OCI-LY3 (cell line): ENCODE measurements around the gene SPATA31C1.

Experiments
- H2AFZ ChIP-seq: fragments of 200-600, 300-600 bp; shearing (Covaris generic); 2 replicates; pipeline ENCODE4 v1.6.0; 2014; ENCODE audit warnings: antibody characterized with exemption, low read depth, low read length
- H3K27ac ChIP-seq: fragments of 200-600, 300-600 bp; sonication (generic); 2 replicates; pipeline ENCODE4 v1.5.1; 2014; ENCODE audit warnings: mild to moderate bottlenecking, low read length, moderate library complexity, mixed read lengths
- H3K27me3 ChIP-seq: fragments of 200-600, 300-600 bp; sonication (generic); 2 replicates; pipeline ENCODE4 v1.6.1; 2014; ENCODE audit warnings: low read depth, low read length, mixed read lengths
- H3K36me3 ChIP-seq: fragments of 200-600, 300-600 bp; sonication (generic); replicated peaks from 2 replicates; pipeline ENCODE3; 2014; ENCODE audit warnings: low read depth, low read length, mixed read lengths
- H3K4me1 ChIP-seq: fragments of 300-600, 200-600 bp; sonication (generic); 2 replicates; pipeline ENCODE4 v1.6.1; 2014; ENCODE audit warnings: low read length, mixed read lengths
- H3K4me2 ChIP-seq: fragments of 200-600, 300-600 bp; sonication (generic); 2 replicates; pipeline ENCODE4 v1.6.1; 2014; ENCODE audit warnings: low read length, mixed read lengths
- H3K4me3 ChIP-seq: fragments of 300-600, 200-600 bp; sonication (generic); 2 replicates; pipeline ENCODE4 v1.5.1; 2014; ENCODE audit warnings: antibody characterized with exemption, mild to moderate bottlenecking, low read length, moderate library complexity
- H3K79me2 ChIP-seq: fragments of 300-600, 200-600 bp; shearing (Covaris generic); 2 replicates; pipeline ENCODE4 v1.6.1; 2014; ENCODE audit warnings: mild to moderate bottlenecking, low read length, mixed read lengths
- H3K9ac ChIP-seq: fragments of 300-600, 200-600 bp; shearing (Covaris generic); 2 replicates; pipeline ENCODE4 v1.6.0; 2014; ENCODE audit warnings: mild to moderate bottlenecking, low read length, moderate library complexity
- H3K9me3 ChIP-seq: fragments of 200-600, 300-600 bp; shearing (Covaris generic); 2 replicates; pipeline ENCODE4 v1.6.1; 2014; ENCODE audit warnings: low read length, mixed read lengths; ENCODE audit not compliant: insufficient read depth
- H4K20me1 ChIP-seq: fragments of 200-600, 300-600 bp; sonication (generic); 2 replicates; pipeline ENCODE4 v1.6.1; 2016; ENCODE audit warnings: low read length, mixed read lengths; ENCODE audit not compliant: insufficient read depth
- EZH2phosphoT487 ChIP-seq: fragments of 200-600 bp; shearing (Covaris generic); IDR thresholded peaks from 2 replicates; pipeline ENCODE4 v1.6.1; 2018; ENCODE audit warnings: antibody characterized with exemption, mixed run types, low read depth
- TF ChIP-seq, protein P1 (sequence below): fragments of 200-600, 300-600 bp; sonication (generic); IDR thresholded peaks from 2 replicates; pipeline ENCODE4 v1.5.1; 2014; ENCODE audit warnings: antibody characterized with exemption, low read length, low read depth

The SPATA31C1 gene

DNA sequence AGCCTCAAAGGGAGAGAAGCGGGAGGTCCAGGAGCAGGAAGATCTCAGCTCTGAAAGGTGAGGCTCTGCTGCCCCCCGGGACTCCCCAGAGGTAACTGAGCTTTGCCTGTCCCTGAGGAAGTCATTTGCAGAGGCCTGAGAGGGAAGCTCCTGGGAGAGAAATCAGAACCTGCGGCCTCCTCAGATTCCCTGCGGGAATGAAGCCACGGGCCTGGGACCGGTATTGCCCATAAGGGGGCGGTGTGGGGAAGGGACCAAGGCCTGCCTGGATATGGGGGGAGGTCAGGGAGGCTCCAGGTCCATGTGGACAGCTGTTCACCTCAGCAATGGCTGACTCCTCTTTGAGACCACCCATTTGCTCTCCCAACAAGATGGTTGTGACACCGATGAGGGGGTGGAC is 33.8 kb upstream of the SPATA31C1 start:
- TF ChIP-seq, protein P1, sequence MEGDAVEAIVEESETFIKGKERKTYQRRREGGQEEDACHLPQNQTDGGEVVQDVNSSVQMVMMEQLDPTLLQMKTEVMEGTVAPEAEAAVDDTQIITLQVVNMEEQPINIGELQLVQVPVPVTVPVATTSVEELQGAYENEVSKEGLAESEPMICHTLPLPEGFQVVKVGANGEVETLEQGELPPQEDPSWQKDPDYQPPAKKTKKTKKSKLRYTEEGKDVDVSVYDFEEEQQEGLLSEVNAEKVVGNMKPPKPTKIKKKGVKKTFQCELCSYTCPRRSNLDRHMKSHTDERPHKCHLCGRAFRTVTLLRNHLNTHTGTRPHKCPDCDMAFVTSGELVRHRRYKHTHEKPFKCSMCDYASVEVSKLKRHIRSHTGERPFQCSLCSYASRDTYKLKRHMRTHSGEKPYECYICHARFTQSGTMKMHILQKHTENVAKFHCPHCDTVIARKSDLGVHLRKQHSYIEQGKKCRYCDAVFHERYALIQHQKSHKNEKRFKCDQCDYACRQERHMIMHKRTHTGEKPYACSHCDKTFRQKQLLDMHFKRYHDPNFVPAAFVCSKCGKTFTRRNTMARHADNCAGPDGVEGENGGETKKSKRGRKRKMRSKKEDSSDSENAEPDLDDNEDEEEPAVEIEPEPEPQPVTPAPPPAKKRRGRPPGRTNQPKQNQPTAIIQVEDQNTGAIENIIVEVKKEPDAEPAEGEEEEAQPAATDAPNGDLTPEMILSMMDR, result no peak
- no peak for TF ChIP-seq EZH2phosphoT487
- no peak overlapping the region for H3K9ac ChIP-seq
- no peaks in the 10 kb centered on the region for H3K27me3 ChIP-seq
- no peak overlapping the region for H3K27ac ChIP-seq
- no peaks in the 10 kb centered on the region for H3K79me2 ChIP-seq
- no peak overlapping the region for H3K4me3 ChIP-seq
- no peaks in the 10 kb centered on the region for H4K20me1 ChIP-seq
- H2AFZ ChIP-seq, result no peak overlapping the region
- H3K36me3 ChIP-seq, result no peaks in the 10 kb centered on the region
- no peaks in the 10 kb centered on the region for H3K4me1 ChIP-seq
- H3K9me3 ChIP-seq, result no peaks in the 10 kb centered on the region
- no peak overlapping the region for H3K4me2 ChIP-seq

DNA sequence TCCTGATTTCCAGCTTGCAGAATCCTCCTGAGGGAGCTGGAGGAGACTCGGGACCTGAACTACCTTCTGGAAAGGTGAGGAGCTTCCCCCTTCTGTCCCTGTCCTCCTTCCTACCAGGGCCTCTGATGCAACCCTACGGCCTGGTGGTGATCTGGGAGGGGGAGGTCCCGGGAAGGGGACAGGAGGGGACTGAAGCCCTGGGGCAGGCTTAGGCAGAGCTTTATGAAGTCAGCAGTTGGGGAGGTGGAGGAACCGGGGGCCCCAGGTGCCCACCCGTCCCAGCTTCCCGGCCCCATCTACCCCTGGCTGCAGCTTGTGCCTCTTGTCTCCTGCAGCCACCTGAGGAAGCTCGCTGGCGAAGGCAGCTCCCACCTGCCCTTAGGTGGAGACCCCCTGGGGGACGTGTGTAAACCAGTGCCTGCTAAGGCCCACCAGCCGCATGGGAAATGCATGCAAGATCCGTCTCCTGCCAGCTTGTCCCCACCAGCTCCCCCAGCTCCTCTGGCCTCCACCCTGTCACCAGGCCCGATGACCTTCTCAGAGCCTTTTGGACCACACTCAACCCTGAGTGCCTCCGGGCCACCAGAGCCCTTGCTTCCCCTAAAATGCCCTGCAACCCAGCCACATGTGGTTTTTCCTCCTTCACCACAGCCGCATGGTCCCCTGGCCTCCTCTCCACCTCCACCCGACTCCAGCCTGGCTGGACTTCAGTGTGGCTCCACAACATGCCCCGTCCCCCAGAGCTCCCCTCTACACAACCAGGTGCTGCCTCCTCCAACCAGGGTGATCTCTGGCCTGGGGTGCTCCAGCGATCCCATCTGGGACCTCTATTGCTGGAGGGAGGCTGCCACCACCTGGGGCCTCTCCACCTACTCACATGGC is 32.9 kb upstream of the SPATA31C1 start:
- no peak overlapping the region for H3K27ac ChIP-seq
- no peak for TF ChIP-seq EZH2phosphoT487
- no peaks in the 10 kb centered on the region for H3K4me1 ChIP-seq

DNA sequence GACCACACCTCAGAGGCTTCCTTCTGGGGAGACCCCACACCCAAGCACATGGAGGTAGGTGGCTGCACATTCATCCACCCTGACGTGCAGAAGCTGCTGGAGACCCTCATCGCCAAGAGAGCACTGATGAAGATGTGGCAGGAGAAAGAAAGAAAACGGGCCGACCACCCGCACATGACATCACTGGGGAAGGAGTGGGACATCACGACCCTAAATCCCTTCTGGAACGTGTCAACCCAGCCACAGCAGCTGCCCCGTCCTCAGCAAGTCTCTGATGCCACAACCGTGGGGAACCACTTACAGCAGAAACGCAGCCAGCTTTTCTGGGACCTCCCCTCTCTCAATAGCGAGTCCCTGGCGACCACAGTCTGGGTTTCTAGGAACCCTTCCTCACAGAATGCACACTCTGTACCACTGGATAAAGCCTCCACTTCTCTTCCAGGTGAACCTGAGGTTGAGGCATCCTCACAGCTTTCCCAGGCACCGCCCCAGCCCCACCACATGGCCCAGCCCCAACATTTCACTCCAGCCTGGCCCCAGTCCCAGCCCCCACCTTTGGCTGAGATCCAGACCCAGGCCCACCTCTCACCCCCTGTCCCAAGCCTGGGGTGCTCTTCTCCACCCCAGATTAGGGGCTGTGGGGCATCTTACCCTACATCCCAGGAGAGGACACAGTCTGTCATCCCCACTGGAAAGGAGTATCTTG is 32.1 kb upstream of the SPATA31C1 start:
- H3K36me3 ChIP-seq, result no peaks in the 10 kb centered on the region
- TF ChIP-seq EZH2phosphoT487, result no peak
- TF ChIP-seq, protein P1, result no peak
- H3K4me2 ChIP-seq, result no peak overlapping the region
- no peak overlapping the region for H3K9ac ChIP-seq
- no peaks in the 10 kb centered on the region for H3K27me3 ChIP-seq
- H3K27ac ChIP-seq, result no peak overlapping the region
- H3K4me1 ChIP-seq, result no peaks in the 10 kb centered on the region
- no peak overlapping the region for H2AFZ ChIP-seq
- no peak overlapping the region for H3K4me3 ChIP-seq
- no peaks in the 10 kb centered on the region for H3K79me2 ChIP-seq
- no peaks in the 10 kb centered on the region for H3K9me3 ChIP-seq
- no peaks in the 10 kb centered on the region for H4K20me1 ChIP-seq

More for the DNA sequence above, 32.9 kb upstream of the SPATA31C1 start:
- Histone ChIP-seq H3K79me2 (no peaks in the 10 kb centered on the region), H3K4me3 (no peak overlapping the region), H3K9me3 (no peaks in the 10 kb centered on the region), H2AFZ (no peak overlapping the region), H3K36me3 (no peaks in the 10 kb centered on the region), H3K9ac (no peak overlapping the region), H4K20me1 (no peaks in the 10 kb centered on the region), H3K27me3 (no peaks in the 10 kb centered on the region), H3K4me2 (no peak overlapping the region)

DNA sequence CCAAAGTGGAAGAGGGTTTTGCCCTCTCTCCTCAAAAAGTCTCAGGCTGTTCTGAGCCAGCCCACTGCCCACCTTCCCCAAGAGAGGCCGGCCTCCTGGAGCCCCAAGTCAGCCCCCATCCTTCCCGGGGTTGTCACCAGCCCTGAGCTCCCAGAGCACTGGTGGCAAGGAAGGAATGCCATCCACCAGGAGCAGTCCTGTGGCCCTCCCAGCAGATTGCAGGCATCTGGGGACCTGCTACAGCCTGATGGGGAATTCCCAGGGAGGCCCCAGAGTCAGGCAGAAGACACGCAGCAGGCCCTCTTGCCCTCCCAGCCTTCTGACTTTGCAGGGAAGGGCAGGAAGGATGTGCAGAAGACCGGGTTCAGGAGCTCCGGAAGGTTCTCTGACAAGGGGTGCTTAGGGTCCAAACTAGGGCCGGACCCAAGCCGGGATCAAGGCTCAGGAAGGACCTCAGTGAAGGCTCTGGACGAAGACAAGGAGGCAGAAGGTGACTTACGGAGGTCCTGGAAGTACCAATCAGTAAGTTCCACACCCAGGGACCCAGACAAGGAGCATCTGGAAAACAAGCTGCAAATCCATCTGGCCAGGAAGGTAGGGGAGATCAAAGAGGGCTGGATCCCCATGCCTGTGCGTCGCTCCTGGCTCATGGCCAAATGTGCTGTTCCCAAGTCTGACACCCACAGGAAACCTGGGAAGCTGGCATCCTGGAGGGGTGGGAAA is 31.4 kb upstream of the SPATA31C1 start:
- H3K4me1 ChIP-seq, result no peaks in the 10 kb centered on the region
- no peak overlapping the region for H3K27ac ChIP-seq
- no peak overlapping the region for H3K4me2 ChIP-seq
- H4K20me1 ChIP-seq, result no peaks in the 10 kb centered on the region
- no peak overlapping the region for H2AFZ ChIP-seq
- no peaks in the 10 kb centered on the region for H3K9me3 ChIP-seq
- TF ChIP-seq EZH2phosphoT487, result no peak
- TF ChIP-seq, protein P1, result no peak
- no peak overlapping the region for H3K9ac ChIP-seq
- no peaks in the 10 kb centered on the region for H3K36me3 ChIP-seq
- no peak overlapping the region for H3K4me3 ChIP-seq
- no peaks in the 10 kb centered on the region for H3K79me2 ChIP-seq
- no peaks in the 10 kb centered on the region for H3K27me3 ChIP-seq
